ENCODE results near the gene KCNQ1.

DNA sequence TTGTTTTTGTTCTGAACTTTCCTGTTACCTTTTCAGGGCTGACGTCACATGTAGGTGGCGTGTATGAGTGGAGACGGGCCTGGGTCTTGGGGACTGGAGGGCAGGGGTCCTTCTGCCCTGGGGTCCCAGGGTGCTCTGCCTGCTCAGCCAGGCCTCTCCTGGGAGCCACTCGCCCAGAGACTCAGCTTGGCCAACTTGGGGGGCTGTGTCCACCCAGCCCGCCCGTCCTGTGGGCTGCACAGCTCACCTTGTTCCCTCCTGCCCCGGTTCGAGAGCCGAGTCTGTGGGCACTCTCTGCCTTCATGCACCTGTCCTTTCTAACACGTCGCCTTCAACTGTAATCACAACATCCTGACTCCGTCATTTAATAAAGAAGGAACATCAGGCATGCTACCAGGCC, 47.8 kb upstream of the KCNQ1 start:
- TF ChIP-seq TCF7 (IDR thresholded peaks at IDR 0.05; ENCODE audit: low read depth) (no peak), ZNF367 (CRISPR knock-in tag; IDR thresholded peaks at IDR 0.05; ENCODE audit: borderline replicate concordance) (no peak), HOXA3 (CRISPR knock-in tag; IDR thresholded peaks at IDR 0.05) (no peak), MAF1 (CRISPR knock-in tag; IDR thresholded peaks at IDR 0.05; ENCODE audit: borderline replicate concordance) (no peak)
- TF ChIP-seq, protein P1, sequence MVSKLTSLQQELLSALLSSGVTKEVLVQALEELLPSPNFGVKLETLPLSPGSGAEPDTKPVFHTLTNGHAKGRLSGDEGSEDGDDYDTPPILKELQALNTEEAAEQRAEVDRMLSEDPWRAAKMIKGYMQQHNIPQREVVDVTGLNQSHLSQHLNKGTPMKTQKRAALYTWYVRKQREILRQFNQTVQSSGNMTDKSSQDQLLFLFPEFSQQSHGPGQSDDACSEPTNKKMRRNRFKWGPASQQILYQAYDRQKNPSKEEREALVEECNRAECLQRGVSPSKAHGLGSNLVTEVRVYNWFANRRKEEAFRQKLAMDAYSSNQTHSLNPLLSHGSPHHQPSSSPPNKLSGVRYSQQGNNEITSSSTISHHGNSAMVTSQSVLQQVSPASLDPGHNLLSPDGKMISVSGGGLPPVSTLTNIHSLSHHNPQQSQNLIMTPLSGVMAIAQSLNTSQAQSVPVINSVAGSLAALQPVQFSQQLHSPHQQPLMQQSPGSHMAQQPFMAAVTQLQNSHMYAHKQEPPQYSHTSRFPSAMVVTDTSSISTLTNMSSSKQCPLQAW (CRISPR knock-in tag; IDR thresholded peaks at IDR 0.05), result no peak

All from HepG2 (cell line).